ENCODE data around the gene DDIT4L.

- TF ChIP-seq CTCF (IDR thresholded peaks at IDR 0.05), result no peak
- no peak for TF ChIP-seq POLR2A (IDR thresholded peaks at IDR 0.05)
- no peak for TF ChIP-seq POLR2AphosphoS5 (IDR thresholded peaks at IDR 0.05)
Observed at GRCh38 chr4:100177126-100177525, 13.1 kb downstream of the DDIT4L start.
